NCI-H2107 (cell line): ENCODE data around the gene TPST1.

ENCODE experiments used
- DNase-seq: peaks from one replicate; lab custom pipeline; 2025; lab: John Stamatoyannopoulos, UW

TPST1 gene

DNA sequence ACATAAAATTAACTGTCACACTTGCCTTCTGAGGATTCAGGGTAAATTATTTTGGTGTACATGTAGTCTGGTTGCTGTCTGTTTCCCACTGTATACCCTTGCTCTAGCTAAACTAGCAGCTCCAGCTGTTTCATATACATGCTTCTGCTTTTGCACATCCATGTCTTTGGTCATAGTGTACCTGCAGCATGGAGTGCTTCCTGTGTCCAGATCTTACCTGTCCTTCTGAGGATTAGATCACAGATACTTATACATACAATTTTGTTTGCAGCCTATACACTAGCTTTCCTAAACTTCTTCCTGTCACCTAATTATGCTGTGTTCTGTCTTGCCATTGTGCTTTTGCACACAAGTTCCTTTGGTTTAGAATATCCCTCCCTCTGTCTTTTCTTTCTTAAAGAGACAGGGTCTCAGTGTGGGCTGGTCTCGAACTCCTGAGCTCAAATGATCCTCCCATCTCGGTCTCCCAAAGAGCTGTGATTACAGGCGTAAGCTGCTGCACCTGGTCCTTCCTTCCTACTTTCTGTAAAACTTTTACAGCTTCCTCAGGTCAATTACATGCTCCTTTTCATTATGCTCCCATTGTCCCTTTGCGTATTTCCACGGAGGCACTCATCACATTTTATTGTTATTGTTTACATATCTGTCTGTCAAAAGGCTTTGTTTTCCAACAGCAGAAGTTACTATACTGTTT is 33.8 kb downstream of the TPST1 start:
- no peak for DNase-seq

DNA sequence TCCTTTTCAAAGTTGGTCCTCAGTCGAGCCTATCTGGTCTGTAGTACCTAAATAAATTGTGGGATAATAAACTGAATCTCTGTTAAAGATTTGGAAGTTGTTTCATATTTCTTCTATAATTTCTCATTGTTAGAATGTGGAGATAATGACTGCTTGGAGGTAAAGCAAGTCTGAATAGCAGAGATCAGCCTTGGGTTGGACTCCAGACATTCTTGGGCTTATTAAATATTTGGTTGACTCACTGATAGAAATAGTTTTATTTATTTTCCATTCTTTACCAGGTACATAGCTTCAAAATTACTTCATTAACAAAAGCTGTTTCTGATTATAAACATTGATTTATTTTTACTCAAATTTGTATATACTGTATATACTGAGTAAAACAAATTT is 34.3 kb downstream of the TPST1 start:
- no peak for DNase-seq

DNA sequence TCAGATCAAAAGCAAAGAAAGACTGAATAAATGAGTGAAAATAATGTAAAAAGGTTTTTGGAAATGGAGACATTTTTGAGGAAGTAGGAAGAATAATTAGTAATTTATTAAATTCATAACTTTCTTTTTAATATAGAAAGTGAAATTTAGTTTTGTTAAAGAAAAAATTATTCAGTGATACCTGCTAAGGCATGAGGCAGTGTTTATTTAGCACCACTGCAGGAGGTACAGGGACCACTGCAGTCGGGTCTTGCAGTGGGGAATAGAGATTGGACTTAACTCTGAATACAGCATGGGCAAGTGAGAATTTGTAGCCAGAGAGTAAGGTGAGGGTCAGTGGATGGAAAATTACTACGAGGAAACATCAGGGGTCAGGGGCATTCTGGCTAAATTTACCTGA is 39.9 kb downstream of the TPST1 start:
- no peak for DNase-seq

DNA sequence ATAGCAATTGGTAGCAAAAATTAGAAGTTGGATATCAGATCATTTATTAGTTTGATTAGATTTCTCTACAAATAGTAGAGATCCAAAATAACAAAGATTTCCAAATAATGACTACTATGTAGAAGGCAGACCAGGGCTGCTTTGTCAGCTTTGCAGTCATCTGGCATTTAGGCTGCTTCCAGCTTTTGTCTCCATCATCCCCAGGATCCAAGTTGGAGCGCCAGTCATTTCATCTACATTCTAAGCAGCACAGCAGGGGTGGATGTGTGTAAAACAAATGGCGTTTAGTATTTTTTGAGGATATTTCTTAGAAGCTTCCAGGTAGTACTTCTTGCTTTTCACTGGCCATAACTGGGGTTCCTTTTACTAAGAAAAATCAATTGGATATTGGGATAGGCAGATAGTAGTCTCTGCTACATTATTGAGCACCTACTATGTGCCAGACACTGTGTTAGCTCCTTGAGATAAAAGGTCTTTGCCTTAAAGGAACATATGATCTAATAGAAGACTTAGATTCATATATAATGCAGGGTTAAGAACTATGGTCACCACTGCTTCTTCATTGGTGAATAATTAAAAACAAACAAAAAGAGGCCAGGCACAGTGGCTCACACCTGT is 41.5 kb downstream of the TPST1 start:
- no peak for DNase-seq

DNA sequence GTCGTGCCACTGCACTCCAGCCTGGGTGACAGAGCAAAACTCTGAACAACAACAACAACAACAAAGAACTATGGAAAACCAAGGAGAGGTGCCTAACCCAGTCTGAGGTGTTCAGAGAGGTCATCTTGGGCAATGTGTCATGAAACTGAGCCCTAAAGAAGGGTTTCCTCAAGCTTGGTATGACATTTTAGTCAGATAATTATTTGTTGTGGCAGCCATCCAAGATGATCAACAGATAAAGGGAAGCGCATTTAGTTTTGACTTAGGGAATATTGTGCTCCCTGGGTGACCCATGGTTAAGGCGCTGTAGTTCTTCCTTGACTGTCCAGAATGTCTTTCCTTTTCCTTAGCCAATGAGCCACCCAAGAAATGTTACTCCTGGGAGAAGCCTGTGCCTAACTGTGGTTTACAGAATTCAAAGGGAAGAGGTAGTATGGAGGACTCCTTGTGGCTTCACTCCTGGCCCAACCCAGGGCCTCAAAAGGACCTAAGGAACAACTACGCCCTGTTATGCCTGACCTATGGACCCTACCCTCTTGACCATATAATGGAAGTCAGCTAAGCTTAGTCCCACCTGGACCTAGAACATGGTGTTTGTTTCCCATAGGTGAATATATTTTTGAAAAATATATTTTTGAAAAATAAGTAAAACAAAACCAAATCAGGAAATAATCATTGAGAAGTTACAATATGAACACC is 42.4 kb downstream of the TPST1 start:
- DNase-seq: no peak

DNA sequence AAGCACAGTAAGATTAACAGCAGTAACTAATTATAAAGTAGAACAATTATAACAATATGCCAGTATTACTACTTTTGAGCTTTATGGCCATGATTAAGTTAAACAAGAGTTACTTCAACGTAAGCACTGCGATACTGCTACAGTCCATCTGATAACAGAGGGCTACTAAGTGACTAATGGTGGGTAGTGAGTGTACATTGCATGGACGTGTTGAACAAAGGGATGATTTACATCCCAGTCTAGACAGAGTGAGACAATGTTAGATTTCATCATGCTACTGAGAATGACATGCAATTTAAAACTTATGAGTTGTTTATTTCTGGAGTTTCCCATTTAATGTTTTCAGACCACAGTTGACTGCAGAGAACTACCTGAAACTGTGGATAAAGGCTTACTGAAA is 45.6 kb downstream of the TPST1 start:
- no peak for DNase-seq

DNA sequence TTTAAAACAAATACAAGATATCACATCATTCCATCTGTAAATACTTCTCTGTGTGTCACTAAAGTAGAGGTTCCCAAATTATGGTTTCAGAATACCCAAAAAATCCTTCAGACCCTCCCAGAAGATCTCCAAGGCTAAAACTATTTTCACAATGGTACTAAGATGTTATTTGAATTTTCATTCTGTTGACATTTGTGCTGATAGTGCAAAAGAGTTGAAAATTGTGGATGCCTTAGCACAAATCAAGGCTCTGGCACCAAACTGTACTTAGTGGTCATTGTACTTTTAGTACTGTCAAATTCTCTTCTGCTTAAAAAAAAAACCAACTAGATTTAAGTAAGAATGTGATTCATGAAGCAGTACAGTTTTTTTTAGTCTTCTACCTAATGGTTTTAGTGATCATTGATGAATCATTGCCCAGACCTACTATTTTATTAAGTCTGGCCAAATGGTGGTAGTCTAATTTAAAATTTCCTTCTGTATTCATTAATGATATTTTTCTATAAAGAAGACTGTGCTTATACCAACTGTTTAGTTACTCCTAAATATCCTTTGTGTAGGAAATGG is 50.5 kb downstream of the TPST1 start:
- DNase-seq: no peak

DNA sequence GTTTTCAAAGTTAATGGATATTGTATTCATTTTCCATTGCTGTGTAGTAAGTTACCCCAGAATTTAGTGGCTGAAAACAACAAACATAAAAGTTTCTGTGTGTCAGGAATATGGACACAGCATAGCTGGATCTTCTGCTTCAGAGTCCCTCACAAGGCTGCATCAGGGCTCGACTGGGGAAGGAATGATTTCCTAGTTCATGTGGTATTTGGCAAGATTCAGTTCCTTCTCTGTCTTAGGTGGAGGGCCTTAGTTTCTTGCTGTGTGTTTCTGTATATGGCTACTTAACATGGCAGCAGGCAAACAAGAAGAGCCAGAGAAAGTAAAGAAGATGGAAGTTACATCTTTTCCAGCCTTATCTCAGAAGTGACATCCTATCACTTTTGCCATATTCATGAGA is 51.1 kb downstream of the TPST1 start:
- DNase-seq: no peak

DNA sequence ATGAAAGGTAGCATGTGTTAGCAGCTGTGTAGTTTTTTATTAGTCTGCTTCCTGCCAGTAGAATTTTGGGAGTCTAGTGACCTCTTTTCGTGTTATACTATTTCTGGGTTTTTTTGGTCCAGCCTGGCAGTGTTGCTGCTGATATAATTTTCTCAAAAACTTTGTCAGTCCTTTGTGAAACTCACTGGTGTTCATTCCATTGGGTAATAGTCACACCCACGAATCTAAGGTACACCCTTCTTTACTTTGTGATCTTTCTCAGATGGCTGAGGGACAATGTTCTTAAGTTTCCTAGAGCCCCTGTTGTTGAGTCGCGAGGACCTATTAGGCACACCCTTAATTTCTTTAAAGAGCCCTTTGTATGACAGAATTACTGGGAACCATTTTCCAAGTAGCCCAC is 52.3 kb downstream of the TPST1 start:
- no peak for DNase-seq

DNA sequence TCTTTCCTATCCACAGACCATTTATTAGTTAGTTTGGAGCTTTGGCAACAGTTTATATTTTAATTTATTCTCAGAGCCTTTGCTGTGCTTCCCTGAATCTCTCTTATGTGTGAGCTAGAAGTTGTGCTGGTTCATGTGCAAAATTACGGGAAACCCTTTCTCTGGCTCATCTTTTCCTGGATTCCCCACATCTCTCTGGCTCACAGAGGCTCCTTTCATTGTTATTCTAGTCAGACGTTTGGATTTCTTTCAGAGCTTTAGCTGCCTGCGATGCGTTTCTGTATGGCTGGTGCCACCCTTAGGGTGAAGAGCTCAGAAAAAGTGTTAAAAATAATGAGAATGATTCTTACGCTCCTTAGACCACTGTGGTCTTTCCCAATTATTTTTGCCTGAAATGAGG is 53.3 kb downstream of the TPST1 start:
- DNase-seq: no peak

DNA sequence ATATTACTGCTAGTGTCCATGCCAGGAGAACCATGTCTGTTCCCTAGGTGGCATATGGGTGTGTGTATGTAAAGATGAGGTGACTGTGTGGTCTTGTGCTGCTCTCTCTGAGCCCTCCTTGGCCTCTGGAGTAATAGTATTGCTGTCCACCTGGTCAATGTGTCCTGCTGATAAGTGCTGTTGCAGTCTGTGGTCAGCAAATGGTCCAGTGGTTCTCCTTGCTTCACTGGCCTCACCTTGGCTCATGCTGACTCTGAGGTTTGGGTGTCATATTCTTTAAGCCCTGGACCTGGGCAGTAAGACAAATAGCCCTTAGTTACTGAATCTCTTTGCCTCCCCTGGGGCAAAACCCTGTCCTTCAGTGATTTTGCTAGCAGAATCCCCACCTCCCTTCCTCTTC is 56.8 kb downstream of the TPST1 start:
- no peak for DNase-seq

DNA sequence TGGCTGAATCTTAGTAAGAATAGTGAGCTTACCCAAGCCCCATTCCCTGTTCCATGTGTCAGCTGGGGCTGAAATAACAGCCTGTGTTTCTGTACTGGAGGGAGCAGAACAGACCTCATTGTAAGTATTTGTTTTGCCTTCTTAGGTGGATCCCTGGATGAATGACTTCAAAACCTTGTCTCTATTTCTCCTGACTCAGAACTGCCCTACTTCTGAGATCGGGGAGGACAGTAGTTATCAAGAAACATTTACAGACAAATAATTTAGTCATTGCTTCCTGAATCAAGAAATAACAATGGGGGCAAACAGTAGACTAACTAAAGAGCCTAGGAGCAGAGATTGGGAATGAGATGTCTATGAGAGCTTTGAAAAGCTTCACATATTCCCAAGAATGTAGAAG is 58.8 kb downstream of the TPST1 start:
- DNase-seq: no peak

DNA sequence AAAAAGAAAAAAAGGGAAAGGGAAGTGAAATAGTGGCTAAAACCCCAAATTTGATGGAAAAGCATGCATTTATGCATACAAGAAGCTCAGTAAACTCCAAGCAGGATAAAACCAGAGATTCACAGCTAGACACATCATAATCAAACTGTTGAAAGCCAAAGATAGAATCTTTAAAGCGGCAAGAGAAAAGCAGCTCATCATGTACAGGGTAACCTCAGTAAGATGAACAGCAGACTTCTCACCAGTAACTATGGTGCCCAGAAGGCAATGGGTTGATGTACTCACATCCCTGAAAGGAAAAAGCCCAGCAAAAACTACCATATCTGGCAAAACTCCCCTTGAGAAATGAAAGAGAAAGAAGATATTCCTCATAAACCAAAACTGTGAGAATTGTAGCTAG is 60.4 kb downstream of the TPST1 start:
- DNase-seq: no peak

DNA sequence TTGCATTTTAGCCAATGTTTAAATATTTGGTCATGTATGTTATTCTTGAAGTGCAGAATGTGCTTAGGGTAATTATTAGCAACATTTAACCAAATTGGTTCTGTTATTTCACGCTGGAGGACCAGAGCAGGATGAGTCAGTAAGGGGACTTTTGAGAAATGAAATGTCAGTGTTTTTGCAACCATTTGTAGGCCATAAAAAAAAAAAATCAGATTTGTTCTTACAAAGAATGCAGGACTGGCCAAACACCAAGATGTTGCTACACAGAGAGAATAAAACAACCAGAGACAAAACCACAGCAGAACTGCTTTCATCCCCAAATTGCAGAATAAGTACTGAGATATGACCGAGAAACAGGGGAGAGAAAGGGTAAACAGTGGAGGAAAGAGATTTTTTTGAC is 62.1 kb downstream of the TPST1 start:
- DNase-seq: no peak

DNA sequence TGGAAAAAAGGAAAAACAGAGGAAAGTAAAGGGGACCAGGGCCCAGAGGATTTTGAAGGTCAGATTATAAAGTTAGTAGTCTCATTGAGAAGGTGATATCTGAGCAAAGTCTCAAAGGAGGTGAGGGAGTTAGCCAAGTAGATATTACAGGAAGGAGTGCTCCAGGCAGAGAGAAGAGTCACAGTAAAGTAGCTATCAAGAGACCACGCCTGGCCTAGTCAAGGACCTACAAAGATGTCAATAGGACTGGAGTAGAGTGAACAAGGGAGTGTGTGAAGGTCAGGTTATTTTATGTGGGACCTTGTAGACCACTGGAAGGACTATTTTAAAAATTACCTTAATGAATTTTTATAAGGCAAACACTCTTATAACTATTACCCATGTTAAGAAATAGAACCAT is 64.8 kb downstream of the TPST1 start:
- DNase-seq: no peak

DNA sequence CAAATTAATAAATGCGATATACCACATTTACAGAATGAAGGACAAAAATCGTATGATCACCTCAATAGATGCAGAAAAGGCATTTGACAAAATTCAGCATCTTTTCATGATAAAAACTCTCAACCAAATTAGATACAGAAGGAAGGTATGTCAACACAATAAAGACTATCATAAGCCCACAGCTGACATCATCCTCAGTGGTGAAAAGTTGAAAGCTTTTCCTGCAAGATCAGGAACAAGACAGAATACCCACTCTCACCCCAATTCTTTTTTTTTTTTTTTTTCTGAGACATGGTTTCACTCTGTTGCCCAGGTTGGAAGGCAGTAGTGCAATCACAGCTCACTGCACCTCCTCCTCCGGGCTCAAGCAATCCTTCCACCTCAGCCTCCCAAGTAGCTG is 67.2 kb downstream of the TPST1 start:
- DNase-seq: no peak

DNA sequence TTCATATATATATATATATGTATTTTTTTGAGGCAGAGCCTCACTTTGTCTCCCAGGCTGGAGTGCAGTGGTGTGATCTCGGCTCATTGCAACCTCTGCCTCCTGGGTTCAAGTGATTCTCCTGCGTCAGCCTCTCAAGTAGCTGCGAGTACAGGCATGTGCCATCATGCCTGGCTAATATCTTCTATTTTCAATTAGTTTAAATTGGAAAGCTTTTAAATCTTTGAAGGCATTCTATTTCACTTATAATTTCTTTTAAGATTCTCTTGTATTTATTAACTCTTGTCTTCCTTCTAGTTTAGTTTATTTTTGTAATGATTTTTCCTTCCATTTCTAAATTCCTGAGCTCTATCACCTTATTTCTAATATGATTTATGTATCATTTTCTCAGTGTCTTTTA is 71.2 kb downstream of the TPST1 start:
- DNase-seq: no peak

DNA sequence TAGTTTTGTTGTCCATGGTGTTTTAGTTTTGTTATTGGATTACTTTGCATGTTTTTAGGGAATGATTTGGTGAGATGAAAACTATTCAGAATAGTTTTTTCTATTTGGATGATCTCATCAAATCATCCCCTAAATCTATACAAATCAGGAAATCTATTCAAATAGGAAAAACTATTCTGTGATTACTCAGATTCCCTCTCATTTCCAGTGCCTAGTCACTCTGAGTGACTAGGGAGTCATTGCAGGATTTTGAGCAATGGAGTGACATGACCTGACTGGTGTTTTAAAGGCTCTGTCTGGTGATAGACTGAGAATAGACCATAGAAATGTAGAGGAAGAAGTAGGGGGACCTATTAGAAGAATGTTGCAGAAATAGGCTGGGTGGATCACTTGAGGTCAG is 72.4 kb downstream of the TPST1 start:
- no peak for DNase-seq

DNA sequence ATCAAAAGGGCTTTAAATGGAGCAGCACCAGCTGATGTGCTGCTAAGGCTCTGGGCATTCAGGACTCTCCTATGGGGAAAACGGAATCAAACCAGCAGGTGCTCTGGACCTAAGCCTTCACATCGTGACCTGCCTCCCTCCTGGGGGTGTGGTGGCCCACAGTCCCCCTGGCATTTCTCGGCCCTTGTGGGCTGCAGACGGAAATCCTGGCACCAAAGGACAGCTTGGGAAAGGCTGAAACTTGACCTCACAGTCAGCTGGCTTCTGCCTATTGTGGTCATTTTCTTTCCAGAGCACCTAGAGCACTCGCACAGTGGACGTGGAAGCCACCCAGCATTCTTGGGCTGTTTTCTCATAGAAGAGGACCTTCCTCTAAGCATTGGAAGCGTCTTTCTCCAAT is 74.8 kb downstream of the TPST1 start:
- no peak for DNase-seq

DNA sequence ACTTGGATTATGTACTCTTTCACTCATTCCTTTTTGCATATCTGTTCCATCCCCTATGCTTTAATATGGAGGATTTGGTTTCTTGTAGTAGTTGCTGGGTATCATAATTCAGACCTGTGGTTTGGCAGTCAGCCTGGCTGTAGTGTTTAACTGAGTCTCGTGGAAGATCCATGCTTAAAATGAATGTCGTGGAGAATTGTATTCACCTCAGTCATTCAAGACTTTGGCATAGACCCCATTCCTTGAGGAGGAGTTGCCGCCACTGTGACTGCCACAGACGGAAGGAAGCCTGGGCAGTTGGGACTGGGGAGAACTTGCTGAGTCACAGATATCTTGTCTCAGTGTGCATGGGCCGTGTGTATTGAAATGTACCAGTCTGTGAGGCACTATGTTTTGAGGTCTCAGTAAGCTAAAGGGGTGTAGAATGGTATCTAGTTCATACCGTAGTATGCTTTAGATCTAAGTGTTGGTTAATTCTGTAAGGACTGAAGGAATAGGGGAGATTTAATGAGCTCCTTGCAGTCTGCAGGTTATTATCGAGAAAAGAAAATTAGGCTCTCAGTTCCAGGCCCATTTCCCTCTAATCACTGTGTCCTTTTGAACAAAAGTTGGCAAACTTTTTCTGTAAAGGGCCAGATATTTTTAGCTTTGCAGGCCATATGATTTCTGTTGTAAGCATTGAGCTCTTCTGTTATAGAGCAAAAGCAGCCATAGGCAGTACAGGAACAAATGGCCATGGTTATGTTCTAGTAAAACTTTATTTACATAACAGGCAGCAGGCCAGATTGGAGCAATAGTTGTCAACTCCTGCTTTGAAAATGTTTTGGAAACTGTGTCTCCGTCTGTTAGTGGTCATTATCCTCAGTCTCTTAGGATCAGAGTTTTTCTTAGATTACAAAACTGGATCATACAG is 76.8 kb downstream of the TPST1 start:
- DNase-seq: no peak

DNA sequence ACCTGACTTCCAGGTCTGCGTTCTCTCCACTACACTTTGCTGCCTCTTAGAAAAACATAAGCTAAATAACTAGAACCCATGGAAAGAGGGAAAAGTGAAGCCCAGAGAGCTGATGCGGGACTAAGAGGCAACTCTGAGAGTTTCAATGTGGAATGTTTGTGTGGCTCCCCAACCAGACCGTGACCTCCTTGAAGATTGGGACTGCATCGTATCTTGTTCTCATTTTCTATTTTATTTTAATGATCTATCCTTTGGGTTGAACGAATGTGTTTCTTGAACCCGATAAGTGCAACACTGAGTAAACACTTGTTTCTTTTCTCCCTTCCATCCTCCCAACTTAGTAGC is 77.4 kb downstream of the TPST1 start:
- no peak for DNase-seq
